ENCODE measurements around the gene SLC6A7. TPM values are rescaled to one million over a fixed set of nuclear protein-coding genes. Genes with fewer than 3 reads are reported as not detected.

SLC6A7 gene
- total RNA-seq, 2 experiments from 2014 or later, result not detected

GRCh38 chr5:150181766-150182545 lies 7.9 kb upstream of the SLC6A7 start:
- ATAC-seq, result no peak

GRCh38 chr5:150182774-150183173 lies 7.1 kb upstream of the SLC6A7 start:
- Mint-ChIP-seq H3K4me1 (ENCODE audit: low read depth) (no peaks in the 10 kb centered on the region), H3K27me3 (peaks cover 3% of the 10 kb centered on the region), H3K4me3 (no peak overlapping the region), H3K36me3 (ENCODE audit: low read depth) (no peaks in the 10 kb centered on the region), H3K9me3 (no peaks in the 10 kb centered on the region), H3K27ac (no peak overlapping the region)
- intact Hi-C loops (cut with micrococcal nuclease), result no loop called here
- no peak for ATAC-seq
- TF ChIP-seq, protein P1, sequence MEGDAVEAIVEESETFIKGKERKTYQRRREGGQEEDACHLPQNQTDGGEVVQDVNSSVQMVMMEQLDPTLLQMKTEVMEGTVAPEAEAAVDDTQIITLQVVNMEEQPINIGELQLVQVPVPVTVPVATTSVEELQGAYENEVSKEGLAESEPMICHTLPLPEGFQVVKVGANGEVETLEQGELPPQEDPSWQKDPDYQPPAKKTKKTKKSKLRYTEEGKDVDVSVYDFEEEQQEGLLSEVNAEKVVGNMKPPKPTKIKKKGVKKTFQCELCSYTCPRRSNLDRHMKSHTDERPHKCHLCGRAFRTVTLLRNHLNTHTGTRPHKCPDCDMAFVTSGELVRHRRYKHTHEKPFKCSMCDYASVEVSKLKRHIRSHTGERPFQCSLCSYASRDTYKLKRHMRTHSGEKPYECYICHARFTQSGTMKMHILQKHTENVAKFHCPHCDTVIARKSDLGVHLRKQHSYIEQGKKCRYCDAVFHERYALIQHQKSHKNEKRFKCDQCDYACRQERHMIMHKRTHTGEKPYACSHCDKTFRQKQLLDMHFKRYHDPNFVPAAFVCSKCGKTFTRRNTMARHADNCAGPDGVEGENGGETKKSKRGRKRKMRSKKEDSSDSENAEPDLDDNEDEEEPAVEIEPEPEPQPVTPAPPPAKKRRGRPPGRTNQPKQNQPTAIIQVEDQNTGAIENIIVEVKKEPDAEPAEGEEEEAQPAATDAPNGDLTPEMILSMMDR (IDR thresholded peaks at IDR 0.05), result no peak
- POLR2A ChIA-PET, result no interaction called here
- CTCF ChIA-PET, result no interaction called here
- DNase-seq, result no peak

More at GRCh38 chr5:150181766-150182545, 7.9 kb upstream of the SLC6A7 start:
- TF ChIP-seq, protein P1 (IDR thresholded peaks at IDR 0.05), result no peak
- intact Hi-C loops (cut with micrococcal nuclease), result no loop called here
- no peak overlapping the region for H3K4me3 Mint-ChIP-seq
- ChIA-PET POLR2A (no interaction called here), CTCF (no interaction called here)
- H3K36me3 Mint-ChIP-seq (ENCODE audit: low read depth), result no peaks in the 10 kb centered on the region
- no peak overlapping the region for H3K27ac Mint-ChIP-seq
- H3K9me3 Mint-ChIP-seq, result no peaks in the 10 kb centered on the region
- DNase-seq, result no peak
- no peaks in the 10 kb centered on the region for H3K27me3 Mint-ChIP-seq
- no peaks in the 10 kb centered on the region for H3K4me1 Mint-ChIP-seq (ENCODE audit: low read depth)

DNA sequence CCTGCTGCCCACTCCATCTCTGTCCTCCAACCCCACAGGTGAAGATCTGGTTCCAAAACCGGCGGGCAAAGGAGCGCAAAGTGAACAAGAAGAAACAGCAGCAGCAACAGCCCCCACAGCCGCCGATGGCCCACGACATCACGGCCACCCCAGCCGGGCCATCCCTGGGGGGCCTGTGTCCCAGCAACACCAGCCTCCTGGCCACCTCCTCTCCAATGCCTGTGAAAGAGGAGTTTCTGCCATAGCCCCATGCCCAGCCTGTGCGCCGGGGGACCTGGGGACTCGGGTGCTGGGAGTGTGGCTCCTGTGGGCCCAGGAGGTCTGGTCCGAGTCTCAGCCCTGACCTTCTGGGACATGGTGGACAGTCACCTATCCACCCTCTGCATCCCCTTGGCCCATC lies 6.4 kb upstream of the SLC6A7 start:
- Mint-ChIP-seq H3K4me3 (no peak overlapping the region), H3K27ac (no peak overlapping the region), H3K9me3 (no peaks in the 10 kb centered on the region), H3K36me3 (ENCODE audit: low read depth) (no peaks in the 10 kb centered on the region), H3K4me1 (ENCODE audit: low read depth) (no peaks in the 10 kb centered on the region), H3K27me3 (peaks cover 3% of the 10 kb centered on the region)
- TF ChIP-seq, protein P1 (IDR thresholded peaks at IDR 0.05), result no peak
- no peak for ATAC-seq
- intact Hi-C loops (cut with micrococcal nuclease), result no loop called here
- ChIA-PET POLR2A (no interaction called here), CTCF (no interaction called here)
- DNase-seq, result no peak

DNA sequence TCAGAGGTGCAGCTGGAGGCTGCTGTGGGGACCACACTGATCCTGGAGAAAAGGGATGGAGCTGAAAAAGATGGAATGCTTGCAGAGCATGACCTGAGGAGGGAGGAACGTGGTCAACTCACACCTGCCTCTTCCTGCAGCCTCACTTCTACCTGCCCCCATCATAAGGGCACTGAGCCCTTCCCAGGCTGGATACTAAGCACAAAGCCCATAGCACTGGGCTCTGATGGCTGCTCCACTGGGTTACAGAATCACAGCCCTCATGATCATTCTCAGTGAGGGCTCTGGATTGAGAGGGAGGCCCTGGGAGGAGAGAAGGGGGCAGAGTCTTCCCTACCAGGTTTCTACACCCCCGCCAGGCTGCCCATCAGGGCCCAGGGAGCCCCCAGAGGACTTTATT lies 5.9 kb upstream of the SLC6A7 start:
- peaks cover 3% of the 10 kb centered on the region for H3K27me3 Mint-ChIP-seq
- intact Hi-C loops (cut with micrococcal nuclease), result no loop called here
- ChIA-PET POLR2A (no interaction called here), CTCF (no interaction called here)
- H3K9me3 Mint-ChIP-seq, result no peaks in the 10 kb centered on the region
- no peak overlapping the region for H3K4me3 Mint-ChIP-seq
- ATAC-seq (no peak), DNase-seq (no peak)
- TF ChIP-seq, protein P1 (IDR thresholded peaks at IDR 0.05), result no peak
- no peak overlapping the region for H3K27ac Mint-ChIP-seq
- no peaks in the 10 kb centered on the region for H3K36me3 Mint-ChIP-seq (ENCODE audit: low read depth)
- H3K4me1 Mint-ChIP-seq (ENCODE audit: low read depth), result no peaks in the 10 kb centered on the region

DNA sequence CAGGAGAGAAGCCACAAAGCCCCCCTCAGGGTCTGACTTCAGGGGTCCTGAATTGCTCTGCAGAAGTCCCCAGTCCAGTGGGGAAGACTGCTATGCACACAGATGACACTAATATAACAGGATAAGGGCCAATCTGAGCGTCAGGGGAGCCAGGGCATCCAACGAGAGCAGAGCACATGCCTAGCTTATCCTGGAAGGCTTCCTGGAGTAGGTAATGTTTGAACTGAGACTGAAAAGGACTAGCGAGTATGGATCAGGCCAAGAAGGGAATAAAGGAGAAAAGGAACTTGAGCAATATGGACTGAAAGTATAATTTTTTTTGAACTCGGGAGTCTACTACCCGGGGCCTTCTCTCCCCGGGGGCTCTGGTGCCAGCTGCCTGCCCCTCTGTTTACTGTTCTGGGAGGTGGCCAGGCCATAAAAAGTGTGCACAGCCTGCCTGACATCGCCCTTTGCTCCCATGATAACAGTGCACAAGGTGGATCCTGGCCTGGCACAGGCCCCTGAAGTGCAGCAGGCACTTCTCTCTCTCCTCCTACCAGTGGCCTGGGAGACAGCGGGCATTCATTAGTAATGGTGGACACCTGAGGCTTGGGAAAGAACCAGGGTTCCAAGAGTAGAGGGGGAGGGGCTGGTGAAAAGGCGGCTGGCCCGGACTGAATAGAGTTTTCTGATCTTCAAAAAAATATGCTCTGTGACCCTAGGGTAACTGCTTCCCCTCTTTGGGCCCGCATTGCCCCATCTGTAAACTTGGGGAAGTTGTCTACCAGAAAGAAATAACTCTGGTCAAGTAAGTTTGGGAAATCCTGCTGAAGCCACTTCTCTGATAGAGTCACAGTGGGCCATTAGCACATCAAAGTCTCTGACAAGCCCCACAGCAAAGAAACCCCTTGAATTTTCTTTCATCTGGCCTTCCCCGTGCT lies 4.6 kb upstream of the SLC6A7 start:
- Mint-ChIP-seq H3K36me3 (ENCODE audit: low read depth) (no peaks in the 10 kb centered on the region), H3K4me1 (ENCODE audit: low read depth) (peaks cover 2% of the 10 kb centered on the region), H3K27ac (no peak overlapping the region), H3K4me3 (no peak overlapping the region), H3K9me3 (no peaks in the 10 kb centered on the region), H3K27me3 (peaks cover 12% of the 10 kb centered on the region)
- ChIA-PET CTCF (no interaction called here), POLR2A (interaction anchor here (1.0 kb wide), 1 partner anchor 10 kb away, joined by 3 read pairs; no protein-coding TSS in a partner anchor)
- DNase-seq (no peak), ATAC-seq (no peak)
- intact Hi-C loops (cut with micrococcal nuclease), result no loop called here
- TF ChIP-seq, protein P1 (IDR thresholded peaks at IDR 0.05), result no peak

All from activated CD8-positive, alpha-beta T cell treated with anti-CD3 and anti-CD28 coated beads for 36 hours (primary cell).